IPS-18c (cell line): Measurements from ENCODE around the gene CLN3.
"Not testable (repeated sequence)": the region's sequence is repeated elsewhere in the genome, so short reads cannot be mapped to it uniquely, and the experiment has no call there.

Source experiments
- H3K4me3 ChIP-seq: 2 replicates; pipeline ENCODE4 v1.7.0; 2013; ENCODE audit warnings: low read depth, mild to moderate bottlenecking, low read length, moderate library complexity; ENCODE audit not compliant: insufficient read depth
- H3K9me3 ChIP-seq: one replicate; pipeline ENCODE4 v1.6.1; 2013; ENCODE audit warnings: mild to moderate bottlenecking, low read length, moderate library complexity; ENCODE audit not compliant: control insufficient read depth, insufficient read depth

CLN3 gene

DNA sequence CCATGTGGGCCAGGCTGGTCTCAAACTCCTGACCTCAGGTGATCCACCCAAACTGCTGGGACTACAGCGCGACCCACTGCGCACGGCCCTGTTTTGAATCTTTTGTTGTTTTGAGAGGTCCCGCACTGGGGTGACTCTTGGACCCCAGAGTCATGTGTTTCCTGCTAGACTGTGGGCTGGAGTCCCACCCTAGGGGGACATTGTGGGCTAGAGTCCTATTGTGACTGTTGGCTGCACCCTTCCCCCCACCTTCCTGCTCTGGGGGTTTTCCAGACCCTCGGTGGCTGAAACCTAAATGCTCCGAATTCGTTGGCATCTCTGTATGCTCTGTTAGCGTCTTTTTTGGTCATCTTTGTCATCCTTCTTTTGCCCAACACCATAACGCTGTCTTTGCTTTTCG is 30.9 kb upstream of the CLN3 start:
- Histone ChIP-seq H3K9me3 (no peaks in the 10 kb centered on the region), H3K4me3 (no peak overlapping the region)

GRCh38 chr16:28521436-28521835 is 29.6 kb upstream of the CLN3 start:
- Histone ChIP-seq H3K4me3 (no peak overlapping the region), H3K9me3 (no peaks in the 10 kb centered on the region)

- Histone ChIP-seq H3K9me3 (no peaks in the 10 kb centered on the region), H3K4me3 (no peak overlapping the region)
These were observed 28.8 kb upstream of the CLN3 start for GRCh38 chr16:28520672-28521071.

- no peaks in the 10 kb centered on the region for H3K9me3 ChIP-seq
- H3K4me3 ChIP-seq, result no peak overlapping the region
These were observed 22.4 kb upstream of the CLN3 start for GRCh38 chr16:28514246-28514645.

DNA sequence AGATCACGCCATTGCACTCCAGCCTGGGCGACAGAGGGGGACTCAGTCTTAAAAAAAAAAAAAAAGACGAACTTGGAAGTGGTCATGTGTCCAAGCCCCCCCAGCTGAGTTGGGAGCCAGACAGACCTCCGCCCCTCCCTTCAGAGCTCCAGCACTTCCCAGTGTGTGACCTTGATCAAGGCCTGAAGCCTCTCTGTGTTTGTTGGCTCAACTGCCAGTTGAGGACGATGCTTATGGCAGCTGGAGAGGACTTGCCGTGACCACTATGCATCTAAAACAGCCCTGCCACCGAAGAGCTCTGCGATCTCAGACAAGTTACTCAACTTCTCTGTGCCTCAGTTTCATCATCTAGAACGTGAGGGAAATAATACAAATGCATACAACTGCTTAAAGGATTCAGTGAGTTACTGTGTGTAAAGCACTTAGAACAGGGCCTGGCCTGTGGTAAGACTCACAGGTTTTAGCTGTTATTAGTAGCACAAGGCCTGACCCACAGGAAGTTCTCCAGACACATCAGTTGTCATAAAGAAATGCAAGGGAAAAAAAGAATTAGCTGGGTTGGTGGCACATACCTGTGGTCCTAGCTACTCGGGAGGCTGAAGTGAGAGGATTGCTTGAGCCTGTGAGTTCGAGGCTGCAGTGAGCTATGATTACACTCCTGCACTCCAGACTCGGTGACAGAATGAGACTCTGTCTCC is 21.8 kb upstream of the CLN3 start:
- no peaks in the 10 kb centered on the region for H3K9me3 ChIP-seq

DNA sequence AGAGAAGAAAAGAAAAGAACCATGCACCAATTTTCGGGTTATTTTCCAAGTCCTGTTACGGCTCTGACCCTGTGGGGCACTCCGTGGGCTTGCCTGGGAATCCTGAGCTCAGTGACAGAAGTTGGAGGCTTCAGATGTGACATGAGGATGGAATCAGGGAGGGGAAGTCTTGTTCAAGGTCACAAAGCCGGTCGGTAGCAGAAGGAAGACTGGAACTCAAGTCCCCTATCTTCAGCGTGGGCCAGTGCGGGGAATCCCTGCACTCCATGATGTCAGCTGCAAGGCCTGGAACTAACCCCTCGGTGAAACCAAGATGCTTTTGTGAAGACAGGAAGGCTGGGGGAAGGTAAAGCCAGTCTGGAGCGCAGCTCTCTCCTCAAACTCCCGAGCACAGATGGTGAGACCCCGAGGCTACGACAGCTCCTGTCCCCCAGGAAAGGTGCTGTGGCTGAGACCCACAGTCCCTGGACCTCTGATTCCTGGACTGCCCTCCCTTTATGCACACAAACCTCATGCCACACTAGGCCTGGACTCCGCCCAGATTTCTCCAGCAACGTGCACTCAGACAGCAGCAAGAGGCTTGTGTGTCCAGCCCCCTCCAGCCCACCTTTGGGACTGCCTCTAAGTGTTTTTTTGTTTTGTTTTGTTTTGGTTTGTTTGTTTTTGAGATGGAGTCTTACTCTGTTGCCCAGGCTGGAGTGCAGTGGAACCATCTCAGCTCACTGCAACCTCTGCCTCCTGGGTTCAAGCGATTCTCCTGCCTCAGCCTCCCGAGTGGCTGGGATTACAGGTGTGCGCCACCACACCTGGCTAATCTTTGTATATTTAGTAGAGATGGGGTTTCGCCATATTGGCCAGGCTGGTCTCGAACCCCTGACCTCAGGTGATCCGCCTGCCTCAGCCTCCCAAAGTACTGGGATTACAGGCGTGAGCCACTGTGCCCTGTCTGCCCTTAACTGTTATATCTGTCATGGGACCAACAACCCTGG is 20.2 kb upstream of the CLN3 start:
- Histone ChIP-seq H3K4me3 (no peak overlapping the region), H3K9me3 (no peaks in the 10 kb centered on the region)

More for the DNA sequence above, 21.8 kb upstream of the CLN3 start:
- H3K4me3 ChIP-seq, result no peak overlapping the region

GRCh38 chr16:28511031-28511430 is 19.2 kb upstream of the CLN3 start:
- no peak overlapping the region for H3K4me3 ChIP-seq
- H3K9me3 ChIP-seq, result no peaks in the 10 kb centered on the region

DNA sequence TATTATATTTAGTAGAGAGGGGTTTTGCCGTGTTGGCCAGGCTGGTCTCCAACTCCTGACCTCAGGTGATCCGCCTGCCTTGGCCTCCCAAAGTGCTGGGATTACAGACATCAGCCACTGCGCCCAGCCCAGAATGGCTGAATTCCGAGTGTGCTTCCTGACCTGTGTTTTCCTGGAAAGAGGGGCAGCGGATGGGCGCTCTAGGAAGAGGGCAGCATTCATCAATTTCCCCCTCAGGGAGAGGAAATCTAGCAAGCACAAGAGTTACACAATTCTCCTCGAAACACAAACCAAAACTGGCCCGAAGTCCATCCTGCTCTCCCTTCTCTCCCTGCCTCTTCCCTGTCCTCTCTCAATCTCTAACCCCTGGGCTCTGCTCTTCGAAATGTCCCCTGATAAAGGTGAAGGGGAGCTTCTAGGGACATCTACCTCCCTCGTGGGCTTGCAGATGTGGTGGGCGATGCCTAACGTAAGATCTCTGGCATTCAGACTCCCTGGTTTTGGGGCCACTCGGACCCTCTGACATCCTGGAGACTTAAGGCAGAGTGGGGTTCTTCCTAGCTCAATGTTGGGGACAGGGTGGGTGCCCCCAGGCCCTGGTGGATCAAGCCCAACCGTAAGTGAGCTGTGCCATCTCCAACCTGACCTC is 13.7 kb upstream of the CLN3 start:
- H3K9me3 ChIP-seq, result no peaks in the 10 kb centered on the region
- H3K4me3 ChIP-seq, result no peak overlapping the region

DNA sequence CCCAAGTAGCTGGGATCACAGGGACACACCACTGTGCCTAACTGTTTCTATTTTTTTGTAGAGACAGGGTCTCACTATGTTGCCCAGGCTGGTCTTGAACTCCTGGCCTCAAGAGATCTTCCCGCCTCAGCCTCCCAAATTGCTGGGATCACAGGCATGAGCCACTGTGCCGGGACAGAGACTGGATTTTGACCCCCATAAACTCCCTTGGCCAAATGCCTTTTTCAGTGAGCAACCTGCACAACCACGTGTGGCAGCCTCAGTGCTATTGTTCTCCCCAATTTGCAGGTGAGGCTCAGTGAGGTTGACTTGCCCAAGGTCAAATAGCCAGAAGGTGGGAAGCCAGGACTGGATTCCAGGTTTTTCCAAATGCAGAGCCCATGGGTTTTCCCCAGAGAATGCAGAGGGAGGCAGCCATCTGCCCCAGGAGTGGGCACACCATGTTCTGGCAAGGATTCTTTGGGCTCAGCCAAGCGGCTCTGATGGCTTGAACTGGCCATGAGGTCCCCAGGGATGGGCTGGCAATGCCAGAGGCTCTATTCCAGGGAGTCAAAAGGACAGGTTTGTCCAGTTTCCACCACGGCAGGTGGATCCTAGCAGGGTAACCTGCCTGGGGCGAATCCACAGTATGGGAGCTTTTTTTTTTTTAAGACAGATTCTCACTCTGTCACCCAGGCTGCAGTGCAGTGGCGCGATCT is 13.0 kb upstream of the CLN3 start:
- no peak overlapping the region for H3K4me3 ChIP-seq
- no peaks in the 10 kb centered on the region for H3K9me3 ChIP-seq

- no peaks in the 10 kb centered on the region for H3K9me3 ChIP-seq
- no peak overlapping the region for H3K4me3 ChIP-seq
These were observed 11.8 kb upstream of the CLN3 start for GRCh38 chr16:28503470-28504259.

- H3K9me3 ChIP-seq, result no peaks in the 10 kb centered on the region
- H3K4me3 ChIP-seq, result no peak overlapping the region
These were observed 10.4 kb upstream of the CLN3 start for GRCh38 chr16:28502290-28502689.

- Histone ChIP-seq H3K4me3 (no peak overlapping the region), H3K9me3 (no peaks in the 10 kb centered on the region)
These were observed 9.7 kb upstream of the CLN3 start for GRCh38 chr16:28501258-28502232.

DNA sequence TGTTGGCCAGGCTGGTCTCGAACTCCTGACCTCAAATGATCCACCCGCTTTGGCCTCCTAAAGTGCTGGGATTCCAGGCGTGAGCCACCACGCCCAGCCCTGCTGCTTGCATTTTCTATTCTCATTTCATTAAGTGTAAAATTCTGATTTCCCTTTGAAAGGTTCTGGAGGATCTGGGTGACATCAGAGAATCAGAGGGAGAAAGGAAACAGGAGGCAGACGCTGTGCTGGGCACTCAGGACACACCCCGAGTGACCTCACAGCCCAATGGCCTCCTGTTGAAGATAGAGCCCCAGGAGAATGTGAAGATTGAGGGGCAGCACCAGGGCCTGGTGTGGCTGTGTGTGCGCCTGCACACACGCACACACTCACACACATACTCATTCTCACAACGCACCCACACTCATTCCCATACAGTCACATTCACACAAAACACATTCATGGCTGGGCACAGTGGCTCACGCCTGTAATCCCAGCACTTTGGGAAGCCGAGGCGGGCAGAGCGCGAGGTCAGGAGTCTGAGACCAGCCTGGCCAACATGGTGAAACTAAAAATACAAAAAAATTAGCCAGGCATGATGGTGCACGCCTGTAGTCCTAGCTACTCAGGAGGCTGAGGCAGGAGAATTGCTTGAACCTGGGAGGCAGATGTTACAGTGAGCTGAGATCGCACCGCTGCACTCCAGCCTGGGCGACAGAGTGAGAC is 8.8 kb upstream of the CLN3 start:
- not testable (repeated sequence) for H3K4me3 ChIP-seq, H3K9me3 ChIP-seq

DNA sequence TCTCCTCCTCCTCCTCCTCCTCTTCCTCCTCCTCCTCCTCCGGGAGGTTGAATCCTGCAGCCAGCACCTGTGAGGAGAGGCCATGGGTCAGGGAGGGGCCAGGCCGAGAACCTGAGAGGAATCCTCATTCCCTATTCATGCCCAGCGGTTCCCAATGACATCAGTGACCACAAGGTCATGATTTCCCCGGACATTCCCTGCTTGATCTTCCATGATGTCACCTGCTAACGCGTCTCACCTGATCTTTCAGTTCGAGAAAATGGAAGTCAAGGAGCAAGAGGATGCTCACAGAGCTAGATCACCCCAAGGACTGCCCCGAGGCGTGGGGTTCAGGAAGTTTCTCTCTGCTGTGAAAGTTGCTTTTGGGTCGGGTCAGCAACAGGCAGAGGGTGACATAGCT is 8.0 kb upstream of the CLN3 start:
- Histone ChIP-seq H3K9me3 (no peaks in the 10 kb centered on the region), H3K4me3 (no peak overlapping the region)
